ENCODE data around the gene KRTAP4-5.
A peak's percentile ranks its signal among the peaks of the same experiment; 100 is the strongest.
"Not testable (repeated sequence)": the region's sequence is repeated elsewhere in the genome, so short reads cannot be mapped to it uniquely, and the experiment has no call there.

Gene KRTAP4-5

DNA sequence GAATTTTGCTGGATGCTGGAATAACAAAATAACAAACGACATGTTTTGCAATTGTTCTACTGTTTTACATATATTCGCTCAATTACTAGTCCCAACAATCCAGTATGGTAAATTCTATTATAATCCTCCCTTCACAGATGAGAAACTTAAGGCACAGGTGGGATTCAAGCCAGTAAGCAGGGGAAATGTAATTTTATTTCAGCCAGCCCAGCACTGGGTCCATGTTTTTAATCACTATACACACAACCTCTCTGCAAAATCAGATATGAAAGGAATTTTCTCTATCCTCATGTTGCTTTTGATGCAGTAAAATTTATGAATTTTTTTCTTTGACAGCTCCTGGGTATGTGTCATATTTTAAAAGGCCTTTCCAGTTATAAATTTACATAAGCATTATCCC, 4.4 kb downstream of the KRTAP4-5 start:
- DNase-seq = no peak

DNA sequence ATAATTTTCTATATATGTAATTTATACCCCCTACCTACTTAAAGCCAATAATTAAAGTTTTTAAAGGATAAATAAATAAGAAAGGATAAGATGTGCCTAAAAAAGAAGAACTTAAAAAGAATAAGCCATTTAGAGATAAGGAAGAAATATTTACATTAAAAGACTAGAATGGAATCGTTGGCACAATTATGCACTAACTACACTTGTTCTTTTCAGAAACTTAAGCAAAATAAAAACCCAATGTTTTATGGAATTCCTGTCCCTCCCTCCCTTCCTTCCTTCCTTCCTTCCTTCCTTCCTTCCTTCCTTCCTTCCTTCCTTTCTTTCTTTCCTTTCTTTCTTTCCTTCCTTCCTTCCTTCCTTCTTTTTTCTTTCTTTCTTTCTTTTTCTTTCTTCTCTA, 4.8 kb downstream of the KRTAP4-5 start:
- DNase-seq = no peak

DNA sequence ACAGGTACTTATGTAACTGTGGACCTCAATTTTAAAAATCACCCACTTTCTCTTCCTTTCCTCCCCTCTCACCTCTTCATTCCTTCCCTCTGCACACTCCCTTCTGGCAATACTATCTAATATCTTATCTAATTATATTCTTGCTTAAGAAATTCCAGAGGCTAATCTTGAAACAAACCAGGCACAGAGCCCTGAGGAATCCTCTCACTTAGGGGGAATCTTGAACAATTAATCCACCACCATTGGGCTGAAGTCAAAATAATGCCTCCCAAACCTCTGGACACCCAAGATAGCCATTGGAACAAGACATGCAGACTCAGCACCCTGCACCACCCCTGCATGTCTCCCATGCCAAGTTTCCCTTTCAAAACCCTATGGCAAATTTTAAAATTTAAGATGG, 8.3 kb downstream of the KRTAP4-5 start:
- no peak for DNase-seq

GRCh38 chr17:41140360-41141131, 9.1 kb downstream of the KRTAP4-5 start, which contains the start of gene KRTAP4-6:
KRTAP4-6 (minus strand) TSS chr17:41140544; CDS start chr17:41140487, 57 bp downstream.
- DNase-seq = no peak

- DNase-seq = not testable (repeated sequence)
Observed at GRCh38 chr17:41139865-41140264, 9.8 kb downstream of the KRTAP4-5 start.

- DNase-seq = no peak
Observed at GRCh38 chr17:41133880-41134735, 15.5 kb downstream of the KRTAP4-5 start.

- no peak for DNase-seq
Observed at GRCh38 chr17:41131979-41132378, 17.6 kb downstream of the KRTAP4-5 start.

DNA sequence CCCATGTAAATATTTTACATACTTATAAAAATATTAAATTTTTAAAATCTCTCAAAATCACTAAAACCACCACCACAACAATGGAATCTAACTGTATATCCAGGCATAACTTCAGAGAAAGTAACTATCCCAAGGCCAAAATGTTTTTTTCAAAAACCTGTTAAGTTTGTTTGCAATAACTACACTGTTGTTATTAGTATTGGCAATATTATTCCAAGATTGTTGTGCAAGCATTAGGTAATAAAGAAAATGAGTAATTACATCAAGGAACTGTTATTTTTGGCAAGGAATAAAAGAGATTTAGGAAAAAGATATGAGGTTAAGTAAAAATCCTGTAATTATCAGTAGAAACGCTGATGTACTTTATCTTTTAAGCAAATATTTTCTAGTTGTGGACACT, 22.3 kb downstream of the KRTAP4-5 start:
- no peak for DNase-seq

- no peak for DNase-seq
Observed at GRCh38 chr17:41126412-41126811, 23.2 kb downstream of the KRTAP4-5 start.

DNA sequence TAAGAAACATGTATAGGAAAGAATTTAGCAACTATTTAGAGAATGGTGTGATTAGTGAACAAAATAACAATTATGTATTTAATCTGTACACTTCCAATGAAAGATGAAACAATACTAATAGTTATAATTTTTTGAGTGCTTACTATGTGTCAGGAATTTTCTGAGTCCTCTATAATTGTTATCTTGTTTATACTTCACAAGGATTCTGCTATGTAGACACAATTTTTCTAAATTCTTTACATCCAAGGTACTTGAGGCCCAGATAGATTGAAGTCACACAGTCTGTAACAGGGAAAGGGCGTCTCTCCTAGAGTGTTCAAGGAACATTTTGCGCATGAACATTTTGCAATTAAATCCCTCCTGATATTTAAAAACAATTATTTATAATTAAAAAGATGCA, 24.6 kb downstream of the KRTAP4-5 start:
- no peak for DNase-seq

DNA sequence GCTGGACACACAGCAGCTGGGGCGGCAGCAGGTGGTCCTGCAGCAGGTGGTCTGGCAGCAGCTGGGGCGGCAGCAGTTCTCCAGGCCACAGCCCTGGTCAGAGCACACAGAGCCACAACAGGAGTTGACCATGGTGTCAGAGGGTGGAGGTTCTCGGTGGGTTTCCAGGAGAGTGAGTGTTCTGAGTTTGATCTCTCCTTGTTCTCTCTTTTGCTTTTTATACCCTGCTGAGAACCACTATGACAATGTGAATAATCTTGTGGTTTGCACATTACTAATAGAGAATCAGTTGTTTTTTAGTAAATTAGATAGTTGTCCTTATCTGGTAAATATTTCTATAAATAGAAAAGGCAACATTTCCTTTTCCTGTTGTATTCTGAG, 25.6 kb downstream of the KRTAP4-5 start, which contains the start of gene KRTAP4-12:
KRTAP4-12 (minus strand) TSS at position 192 of the 381 bp plus-strand sequence; CDS start at position 132, 60 bp downstream.
- DNase-seq = not testable (repeated sequence)

DNA sequence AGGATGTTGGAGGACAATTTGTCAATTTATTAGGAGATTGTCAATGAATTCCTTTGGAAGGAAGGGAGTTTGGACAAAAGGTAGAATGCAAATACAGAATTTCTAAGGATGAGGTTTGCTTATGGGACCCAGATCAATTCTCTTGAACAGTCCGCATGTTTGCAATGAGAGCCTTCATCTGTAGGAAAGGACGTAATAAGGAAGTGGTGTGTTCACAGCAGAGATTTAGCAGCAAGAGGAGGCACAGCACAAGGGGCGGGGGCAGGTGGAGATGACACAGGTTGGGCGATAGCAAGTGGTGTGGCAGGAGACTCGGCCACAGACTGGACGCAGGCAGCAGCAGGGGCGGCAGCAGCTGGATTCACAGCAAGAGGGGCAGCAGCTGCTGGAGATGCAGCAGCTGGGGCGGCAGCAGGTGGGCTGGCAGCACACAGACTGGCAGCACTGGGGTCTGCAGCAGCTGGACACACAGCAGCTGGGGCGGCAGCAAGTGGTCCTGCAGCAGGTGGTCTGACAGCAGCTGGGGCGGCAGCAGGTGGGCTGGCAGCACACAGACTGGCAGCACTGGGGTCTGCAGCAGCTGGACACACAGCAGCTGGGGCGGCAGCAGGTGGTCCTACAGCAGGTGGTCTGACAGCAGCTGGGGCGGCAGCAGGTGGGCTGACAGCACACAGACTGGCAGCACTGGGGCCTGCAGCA, 26.2 kb downstream of the KRTAP4-5 start:
- not testable (repeated sequence) for DNase-seq

DNA sequence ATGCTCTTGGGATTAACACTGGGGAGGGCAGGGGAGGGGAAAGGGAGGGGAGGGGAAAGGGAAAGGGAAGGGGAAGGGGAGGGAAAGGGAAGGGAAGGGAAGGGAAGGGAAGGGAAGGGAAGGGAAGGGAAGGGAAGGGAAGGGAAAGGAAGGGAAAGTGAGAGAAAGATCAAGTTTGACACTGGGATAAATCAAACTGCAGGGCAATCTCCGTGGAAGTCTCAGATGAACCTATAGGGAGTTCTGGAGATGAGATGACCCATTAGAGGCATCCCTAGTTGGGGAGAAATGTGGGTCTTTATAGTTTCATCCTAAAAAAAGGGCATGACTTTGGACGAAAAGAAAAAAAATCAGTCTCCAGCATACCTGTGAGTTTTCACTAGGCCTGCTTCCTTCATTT, 27.9 kb downstream of the KRTAP4-5 start:
- no peak for DNase-seq

DNA sequence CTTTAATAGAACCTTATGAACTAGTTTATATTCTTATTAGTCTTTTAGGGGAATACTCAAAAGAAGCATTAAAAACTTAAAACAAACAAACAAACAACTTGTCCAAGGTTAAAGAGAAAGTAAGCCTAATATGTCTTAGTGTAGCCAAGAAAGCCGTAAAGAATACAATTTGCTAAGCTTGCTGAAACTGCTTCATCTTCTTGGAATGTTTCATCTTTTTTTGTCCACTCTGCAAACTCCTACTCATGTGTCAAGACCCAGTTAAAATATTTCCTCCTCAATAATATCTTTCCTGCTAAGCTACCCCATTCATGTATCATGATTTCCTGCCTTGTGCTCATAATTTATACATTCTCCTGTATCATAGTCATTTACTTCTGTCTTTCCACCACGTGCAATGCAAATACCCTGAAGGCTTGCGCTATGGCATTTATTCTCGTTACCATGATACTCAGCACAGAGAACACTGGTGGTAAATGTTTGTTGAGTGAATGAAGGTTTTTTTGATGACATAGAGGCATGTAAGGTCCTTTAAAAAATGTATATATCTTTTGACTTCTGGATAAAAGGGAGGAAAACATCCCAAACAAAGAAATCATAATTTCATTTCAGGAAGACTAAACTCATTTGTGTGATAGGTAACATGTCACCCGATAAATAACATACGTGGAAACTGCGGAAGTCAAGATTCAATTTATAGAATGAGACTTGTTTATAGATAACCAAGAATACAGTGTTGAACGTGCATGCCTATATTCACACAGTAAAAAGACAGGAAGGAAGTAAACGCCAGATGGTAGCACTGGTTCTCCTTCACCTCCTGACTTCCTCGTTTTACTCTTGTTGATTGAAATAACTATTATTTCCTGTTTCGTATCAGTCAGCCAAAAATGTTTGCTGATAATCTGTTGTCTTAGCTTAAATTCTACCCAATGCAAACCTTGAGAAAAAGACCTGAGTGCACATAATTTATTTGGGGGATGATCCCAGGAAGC, 29.6 kb downstream of the KRTAP4-5 start:
- peak; percentile 11 for DNase-seq

DNA sequence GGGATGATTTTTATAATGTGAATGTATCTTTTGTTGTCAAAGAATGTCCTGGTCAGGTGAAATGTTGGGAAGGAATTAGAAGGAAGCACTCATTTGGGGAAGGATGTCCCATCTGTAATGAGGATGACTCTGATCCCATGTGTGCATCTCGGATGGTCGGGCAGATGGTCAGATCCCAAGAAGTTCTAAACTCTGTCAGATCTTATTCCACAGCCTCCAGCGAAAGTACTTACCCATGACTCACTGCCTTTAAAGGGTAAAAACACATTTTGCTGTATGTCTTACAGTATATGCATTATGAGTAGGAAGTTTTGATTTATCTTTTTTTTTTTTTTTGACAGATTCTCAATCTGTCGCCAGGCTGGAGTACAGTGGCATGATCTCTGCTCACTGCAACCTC, 30.9 kb downstream of the KRTAP4-5 start:
- DNase-seq = no peak

DNA sequence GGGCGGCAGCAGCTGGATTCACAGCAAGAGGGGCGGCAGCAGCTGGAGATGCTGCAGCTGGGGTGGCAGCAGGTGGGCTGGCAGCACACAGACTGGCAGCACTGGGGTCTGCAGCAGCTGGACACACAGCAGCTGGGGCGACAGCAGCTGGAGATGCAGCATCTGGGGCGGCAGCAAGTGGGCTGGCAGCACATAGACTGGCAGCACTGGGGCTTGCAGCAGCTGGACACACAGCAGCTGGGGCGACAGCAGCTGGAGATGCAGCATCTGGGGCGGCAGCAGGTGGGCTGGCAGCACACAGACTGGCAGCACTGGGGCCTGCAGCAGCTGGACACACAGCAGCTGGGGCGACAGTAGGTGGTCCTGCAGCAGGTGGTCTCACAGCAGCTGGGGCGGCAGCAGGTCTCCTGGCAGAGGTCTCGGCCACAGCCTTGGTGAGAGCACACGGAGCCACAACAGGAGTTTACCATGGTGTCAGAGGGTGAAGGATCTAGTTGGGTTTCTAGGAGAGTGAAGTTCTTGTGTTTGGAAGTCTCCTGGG, 31.7 kb downstream of the KRTAP4-5 start, which contains the start of gene KRTAP4-11:
KRTAP4-11 (minus strand) TSS at position 528 of the 541 bp plus-strand sequence; CDS start at position 470, 58 bp downstream.
- DNase-seq = not testable (repeated sequence)

- DNase-seq = no peak
Observed at GRCh38 chr17:41116297-41116696, 33.3 kb downstream of the KRTAP4-5 start.

DNA sequence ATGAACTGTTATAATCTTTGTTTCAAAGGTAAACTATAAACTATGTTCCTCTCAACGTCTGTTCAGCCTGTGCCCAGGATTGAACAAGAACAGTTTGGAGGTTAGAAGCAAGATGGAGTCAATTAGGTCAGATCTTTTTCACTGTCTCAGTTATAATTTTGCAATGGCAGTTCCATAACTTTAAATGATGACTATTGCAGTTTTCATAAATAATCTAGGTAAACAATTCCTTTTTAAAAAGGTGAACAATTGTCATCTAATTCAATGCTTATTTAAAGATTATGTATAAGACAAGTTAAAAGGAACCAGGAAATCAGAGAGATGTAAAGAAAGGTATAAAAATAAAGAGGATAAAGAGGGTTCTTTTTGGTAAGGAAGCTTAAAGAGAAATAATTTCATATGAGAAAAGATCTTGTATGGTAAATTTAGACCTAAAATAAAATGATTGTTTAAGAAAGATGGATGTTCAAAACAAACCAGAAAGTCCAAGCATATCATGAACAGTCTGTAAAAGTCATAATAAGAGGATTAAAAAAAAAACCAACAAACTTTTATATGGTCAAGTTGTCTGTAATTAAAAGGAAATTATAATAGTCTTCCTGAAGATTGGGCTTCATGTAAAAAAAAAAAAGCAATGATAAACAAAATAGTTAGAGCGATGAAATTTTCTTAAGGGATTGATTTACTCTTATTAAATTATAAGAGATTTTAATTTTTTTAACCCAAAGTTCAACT, 38.3 kb downstream of the KRTAP4-5 start:
- DNase-seq = no peak

GRCh38 chr17:41108728-41109386, 40.8 kb downstream of the KRTAP4-5 start:
- DNase-seq = not testable (repeated sequence)

DNA sequence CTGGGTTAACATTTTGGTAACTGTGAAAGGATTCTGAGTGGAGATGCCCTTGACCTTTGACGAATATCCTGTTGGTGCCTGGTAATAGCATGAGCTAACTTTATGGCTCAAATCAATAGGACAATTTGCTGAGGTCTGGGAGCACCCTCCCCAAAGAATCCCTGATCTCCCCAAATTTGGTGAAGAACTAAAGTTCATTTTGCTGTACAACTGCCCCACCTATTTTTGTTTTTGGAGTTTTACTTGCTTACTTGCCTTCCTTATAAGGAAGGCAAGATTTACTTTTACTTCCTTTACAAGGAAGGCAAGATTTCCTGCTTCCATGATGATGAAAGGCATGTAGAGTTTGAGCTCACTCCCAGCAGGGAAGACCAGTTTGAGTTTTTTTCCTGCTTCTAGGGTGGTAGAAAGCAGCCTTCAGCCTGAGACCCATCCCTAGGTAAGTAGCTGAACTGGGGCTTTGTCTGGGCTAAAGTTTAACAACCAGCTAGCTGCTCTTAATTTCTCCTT, 41.6 kb downstream of the KRTAP4-5 start:
- DNase-seq = no peak
